Stimulated activated CD4-positive, alpha-beta T cell treated with anti-CD3 and anti-CD28 coated beads, Interleukin-2, amount 100 ng/mL, for 4 hours (primary cell): ENCODE measurements around the gene GLIS2.

Source experiments
- DNase-seq: peaks from one replicate; pipeline ENCODE4 v3.0.0-alpha.2; 2020; ENCODE audit warnings: low read depth

GLIS2 gene

DNA sequence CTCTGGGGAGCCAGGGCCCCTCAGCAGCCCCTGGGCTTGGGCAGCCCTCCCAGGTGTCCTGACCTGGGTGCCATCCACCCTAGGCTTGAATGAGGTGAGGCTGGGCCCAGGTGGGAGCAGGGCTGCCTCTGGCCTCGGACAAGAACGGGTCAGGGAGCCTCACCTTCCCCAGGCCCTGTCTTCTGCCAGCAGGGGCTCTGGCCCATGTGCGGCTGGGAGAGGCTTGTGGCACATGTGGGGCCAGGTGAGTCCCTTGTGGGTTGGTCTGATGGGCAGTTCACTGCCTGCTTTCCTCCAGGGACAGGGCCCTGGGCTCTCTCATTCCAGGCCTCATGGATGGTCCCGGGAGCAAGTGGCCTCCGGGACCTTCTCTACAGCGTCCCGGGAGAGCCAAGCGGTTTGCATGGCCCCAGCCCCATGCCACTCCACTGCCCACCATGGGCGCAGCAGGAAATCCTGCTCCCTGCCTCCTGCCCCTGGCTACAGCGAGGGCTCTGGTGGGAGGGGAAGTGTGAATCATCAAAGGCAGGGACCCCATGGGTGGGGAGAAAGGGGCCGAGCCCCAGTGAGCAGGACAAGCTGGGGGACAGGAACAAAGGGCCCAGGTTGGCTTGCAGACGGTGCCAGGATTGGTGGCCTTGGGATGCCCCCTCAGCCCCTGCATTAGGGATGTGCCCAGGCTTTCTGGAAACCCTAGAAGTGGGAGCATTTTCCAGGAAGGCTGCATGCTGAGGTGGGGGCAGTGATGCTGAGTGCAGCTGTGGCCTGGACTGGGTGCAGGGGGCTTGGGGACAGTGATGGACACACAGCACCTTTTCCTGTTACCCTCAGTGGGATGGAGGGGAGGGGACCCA lies 68.0 kb downstream of the GLIS2 start:
- DNase-seq, result no peak

DNA sequence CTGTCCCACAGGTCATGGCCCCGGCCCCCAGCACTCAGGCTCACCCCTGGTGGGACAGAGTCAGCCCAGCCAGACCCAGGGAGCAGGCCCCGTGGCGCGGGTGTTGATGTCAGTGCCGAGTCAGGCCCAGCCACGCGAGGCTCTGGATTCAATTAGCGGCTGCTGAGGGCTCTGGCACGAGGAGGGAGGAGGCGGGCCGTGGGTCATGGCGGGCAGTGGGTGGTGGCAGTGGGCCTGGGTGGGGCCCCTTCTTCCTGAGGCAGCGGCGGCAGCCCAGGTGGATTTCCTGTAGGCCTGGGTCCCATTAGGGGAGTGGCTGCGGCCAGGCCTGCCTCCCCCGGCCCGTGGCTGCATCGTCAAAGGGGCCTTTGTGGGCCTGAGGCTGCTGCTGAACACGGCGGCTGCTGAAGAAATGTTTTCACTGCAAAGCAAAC lies 68.7 kb downstream of the GLIS2 start:
- no peak for DNase-seq

DNA sequence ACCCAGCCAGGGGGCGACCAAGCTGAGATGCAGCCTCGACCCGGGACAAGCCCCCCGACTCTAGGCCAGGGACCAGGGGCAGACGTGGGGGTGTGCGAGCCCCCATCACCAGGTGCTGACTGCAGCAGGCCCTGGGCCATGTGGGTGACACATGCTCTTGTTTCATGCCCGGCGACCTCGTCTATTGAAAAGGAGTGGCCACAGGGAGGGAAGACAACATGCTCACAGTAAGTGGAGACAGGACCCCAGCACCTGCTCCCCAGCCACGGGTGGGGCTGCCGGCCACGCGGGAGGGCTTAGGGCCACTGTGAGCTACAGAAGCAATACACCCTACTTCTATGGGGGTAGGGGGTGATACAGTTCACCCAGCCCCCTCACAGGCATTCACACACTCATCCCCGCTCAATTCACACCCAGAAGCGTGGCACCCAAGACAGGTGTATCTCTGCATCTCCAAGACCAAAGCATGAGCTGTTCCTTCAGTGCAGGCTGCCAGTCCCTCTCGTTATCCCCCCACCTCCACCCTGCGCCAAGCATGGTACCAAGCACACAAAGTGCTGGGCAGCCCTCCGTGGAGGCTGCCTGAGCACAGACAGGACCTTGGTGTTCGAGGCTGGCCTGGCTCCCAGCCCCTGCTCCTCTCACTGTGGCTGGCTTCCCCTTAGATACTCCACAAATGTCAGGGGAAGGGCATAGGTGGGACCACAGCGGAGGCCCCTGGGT lies 69.4 kb downstream of the GLIS2 start:
- no peak for DNase-seq

DNA sequence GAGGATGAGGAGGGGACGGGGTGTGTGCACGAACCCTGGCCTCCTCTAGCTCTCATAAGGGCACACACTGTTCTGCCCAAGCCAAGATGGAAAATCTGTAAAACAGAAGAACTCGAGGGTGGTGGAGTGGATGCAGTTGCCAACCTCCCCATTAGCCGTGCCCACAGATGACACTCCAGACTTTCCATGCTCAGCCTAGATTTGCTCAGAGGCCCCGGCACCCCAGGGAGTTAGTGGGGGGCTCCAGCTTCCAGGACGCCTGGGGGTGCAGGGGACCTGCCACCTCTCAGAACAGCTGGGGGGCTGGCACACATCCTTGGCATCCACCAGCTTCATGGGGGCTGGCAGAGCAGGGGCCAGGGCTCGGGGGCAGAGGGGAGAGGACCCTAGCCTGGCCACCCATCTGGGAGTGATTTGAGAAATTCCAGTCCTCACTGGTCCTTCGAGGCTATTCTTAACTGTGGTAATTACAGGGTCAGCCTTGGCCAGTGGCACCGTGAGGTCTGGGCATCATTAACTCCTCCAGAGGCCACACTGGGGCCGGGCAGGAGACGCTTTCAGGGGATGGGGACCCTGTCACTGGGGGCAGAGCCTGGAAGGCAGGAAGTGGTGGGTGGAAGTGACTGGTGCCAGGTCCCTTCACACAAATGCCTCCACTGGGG lies 70.1 kb downstream of the GLIS2 start:
- DNase-seq, result no peak

DNA sequence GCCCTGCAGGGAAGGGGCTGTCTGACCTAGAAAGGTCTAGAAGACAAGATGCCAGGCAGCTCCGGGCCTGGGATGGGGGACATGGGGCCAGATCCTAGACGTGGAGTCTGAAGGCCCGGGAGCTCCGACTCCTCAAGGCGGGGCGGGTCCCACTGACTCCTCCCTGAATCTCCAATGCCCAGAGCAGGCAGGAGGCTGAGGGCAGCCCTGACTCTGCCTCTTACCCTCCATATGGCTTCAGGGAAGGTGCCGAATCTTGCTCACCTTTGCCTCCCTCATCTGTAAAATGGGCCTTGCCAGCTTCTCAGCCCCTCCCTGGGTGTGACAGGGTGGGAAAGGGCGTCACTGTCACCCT lies 70.6 kb downstream of the GLIS2 start:
- no peak for DNase-seq

DNA sequence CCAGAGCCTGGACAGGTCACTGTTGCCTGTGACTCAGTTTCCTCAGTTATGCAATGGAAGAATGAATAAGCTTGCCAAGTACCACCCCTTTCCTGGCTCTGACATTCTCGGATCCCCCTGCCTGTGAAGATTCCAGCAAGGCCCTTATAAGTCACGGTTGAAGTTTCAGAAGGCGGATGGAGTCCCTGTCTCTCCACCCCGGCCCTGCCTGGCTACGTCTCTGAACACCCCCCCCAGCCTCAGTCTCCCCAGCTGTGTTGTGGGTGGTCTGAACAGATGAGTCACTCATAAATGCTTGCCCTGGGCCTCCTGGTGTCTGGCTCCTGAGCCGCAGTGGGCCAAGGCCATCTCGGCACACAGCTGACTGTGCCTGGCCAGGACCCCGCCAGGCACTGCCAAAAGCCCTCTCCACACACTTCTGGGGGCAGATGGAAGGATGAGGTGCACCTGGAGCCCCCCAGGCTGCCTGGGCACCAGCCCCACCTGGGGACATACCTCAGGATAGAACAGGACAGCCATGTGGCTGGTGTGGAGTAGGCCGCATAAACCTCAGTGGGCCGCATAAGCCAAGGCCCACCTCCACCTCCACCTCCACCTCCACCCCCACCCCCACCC lies 71.2 kb downstream of the GLIS2 start:
- DNase-seq, result no peak

DNA sequence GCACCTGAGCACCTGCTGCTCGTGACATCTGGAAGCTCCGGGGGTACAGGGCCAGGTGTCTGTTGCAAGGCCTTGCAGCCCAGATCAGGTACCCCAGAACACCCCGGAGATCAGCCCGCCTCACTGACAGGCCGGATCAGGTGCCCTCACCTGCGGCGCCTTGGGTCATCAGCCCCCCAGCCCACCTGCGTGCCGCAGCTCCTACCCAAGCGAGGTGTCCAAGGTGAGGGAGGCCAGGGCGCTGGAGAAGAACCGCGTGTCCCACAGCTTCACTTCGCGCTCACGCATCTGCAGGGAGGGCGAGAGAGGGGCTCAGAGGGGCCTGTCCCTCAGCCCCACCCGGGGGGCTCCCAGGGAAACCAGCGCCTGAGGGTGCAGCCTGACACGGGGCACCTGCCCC lies 71.9 kb downstream of the GLIS2 start:
- no peak for DNase-seq

DNA sequence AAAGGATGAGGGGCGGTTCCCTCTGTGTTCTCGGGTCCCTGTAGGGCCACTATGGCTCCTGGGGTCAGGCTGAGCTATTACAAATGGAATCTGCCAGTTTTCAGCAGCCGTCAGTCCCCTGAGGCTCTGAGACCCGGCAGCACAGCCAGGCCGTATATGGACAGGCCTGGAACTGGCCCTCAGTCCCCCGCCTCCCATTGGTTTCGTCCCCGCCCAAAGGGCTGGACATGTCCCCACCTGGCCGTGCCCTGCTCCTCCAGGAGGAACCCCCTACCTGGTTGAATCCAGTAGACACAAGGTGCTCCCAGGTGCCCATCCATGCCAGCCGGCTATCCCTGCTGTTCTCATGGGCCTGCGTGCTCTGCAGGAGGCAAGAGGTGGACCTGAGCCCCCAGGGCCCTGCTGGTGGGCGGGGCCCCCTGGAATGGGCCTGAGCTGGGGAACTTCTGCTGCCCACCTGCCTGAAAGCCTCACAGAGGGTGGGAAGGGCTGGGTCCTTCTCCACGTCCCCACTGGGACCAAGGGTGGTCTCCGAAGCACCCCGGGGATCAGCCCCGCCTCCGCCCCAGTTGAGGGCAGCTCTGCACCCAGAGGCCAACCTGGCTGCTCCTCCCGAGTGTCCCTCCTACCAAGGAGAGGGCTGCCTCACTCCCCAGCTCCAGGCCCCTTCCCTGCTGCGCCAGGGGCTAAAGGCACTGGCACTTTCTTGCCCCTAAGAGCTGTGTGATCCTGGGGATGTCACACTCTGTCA lies 72.6 kb downstream of the GLIS2 start:
- DNase-seq, result no peak
